Peyer's patch (tissue), 4 donors: ENCODE results near the gene AHCTF1.

ENCODE experiments used
- POLR2A ChIP-seq, 2 donors: fragments of 450-650 bp; IDR thresholded peaks; one replicate each; pipeline ENCODE4 v1.5.1; 2017; ENCODE audit warnings: antibody characterized with exemption in 2 of 2, mild to moderate bottlenecking in 2 of 2, moderate library complexity in 2 of 2
- TF ChIP-seq, protein P1 (sequence below), 6 experiments: fragments of 450-650 bp in 4 of 6; fragments of 200-600 bp in 2 of 6; sonication (generic) in 1 of 6; IDR thresholded peaks; one replicate each; pipeline ENCODE4 v1.5.1; 2017 to 2019; ENCODE audit warnings: antibody characterized with exemption in 6 of 6, mild to moderate bottlenecking in 3 of 6, moderate library complexity in 1 of 6

DNA sequence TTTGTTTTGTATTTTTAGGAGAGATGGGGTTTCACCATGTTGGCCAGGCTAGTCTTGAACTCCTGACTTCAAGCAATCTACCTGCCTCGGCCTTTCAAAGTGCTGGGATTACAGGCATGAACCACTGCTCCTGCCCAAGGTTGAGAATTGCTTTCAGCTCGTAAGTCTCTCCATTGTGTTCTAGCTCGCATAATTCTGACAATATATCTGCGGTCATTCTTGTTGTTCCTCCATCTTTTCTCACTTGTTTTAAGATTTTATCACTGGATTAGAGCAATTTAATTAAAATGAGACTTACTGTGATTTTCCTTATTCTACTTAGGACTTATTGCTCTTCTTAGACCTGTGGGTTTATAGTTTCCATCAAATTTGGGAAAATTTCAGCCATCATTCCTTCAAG, 102.9 kb downstream of the AHCTF1 start:
- no peak for TF ChIP-seq POLR2A (IDR thresholded peaks at IDR 0.05)
- TF ChIP-seq, protein P1, sequence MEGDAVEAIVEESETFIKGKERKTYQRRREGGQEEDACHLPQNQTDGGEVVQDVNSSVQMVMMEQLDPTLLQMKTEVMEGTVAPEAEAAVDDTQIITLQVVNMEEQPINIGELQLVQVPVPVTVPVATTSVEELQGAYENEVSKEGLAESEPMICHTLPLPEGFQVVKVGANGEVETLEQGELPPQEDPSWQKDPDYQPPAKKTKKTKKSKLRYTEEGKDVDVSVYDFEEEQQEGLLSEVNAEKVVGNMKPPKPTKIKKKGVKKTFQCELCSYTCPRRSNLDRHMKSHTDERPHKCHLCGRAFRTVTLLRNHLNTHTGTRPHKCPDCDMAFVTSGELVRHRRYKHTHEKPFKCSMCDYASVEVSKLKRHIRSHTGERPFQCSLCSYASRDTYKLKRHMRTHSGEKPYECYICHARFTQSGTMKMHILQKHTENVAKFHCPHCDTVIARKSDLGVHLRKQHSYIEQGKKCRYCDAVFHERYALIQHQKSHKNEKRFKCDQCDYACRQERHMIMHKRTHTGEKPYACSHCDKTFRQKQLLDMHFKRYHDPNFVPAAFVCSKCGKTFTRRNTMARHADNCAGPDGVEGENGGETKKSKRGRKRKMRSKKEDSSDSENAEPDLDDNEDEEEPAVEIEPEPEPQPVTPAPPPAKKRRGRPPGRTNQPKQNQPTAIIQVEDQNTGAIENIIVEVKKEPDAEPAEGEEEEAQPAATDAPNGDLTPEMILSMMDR (IDR thresholded peaks at IDR 0.05): no peak
